ENCODE measurements around the gene MAP3K20.

DNA sequence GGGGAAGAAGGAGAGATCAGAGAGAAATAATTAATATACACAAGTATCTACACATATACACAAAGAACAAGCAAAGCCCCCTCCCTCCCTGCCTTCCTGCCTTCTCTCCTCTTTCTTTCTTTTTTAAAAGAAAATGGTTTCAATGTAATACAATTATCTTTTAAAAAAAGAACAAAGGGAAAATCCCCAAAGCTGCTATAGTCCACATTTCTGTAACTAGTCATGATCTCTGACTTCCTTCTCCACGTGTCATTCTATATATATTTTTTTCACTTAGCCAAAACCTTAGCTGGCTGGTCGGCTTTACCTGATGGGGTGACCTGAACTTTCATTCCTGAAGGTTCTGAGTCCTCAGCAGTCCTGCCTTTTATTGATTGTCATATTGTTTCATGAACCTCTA, 44.3 kb downstream of the MAP3K20 start:
- TF ChIP-seq, protein P1, sequence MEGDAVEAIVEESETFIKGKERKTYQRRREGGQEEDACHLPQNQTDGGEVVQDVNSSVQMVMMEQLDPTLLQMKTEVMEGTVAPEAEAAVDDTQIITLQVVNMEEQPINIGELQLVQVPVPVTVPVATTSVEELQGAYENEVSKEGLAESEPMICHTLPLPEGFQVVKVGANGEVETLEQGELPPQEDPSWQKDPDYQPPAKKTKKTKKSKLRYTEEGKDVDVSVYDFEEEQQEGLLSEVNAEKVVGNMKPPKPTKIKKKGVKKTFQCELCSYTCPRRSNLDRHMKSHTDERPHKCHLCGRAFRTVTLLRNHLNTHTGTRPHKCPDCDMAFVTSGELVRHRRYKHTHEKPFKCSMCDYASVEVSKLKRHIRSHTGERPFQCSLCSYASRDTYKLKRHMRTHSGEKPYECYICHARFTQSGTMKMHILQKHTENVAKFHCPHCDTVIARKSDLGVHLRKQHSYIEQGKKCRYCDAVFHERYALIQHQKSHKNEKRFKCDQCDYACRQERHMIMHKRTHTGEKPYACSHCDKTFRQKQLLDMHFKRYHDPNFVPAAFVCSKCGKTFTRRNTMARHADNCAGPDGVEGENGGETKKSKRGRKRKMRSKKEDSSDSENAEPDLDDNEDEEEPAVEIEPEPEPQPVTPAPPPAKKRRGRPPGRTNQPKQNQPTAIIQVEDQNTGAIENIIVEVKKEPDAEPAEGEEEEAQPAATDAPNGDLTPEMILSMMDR (IDR thresholded peaks at IDR 0.05): no peak
- TF ChIP-seq EZH2phosphoT487 (IDR thresholded peaks at IDR 0.05): no peak

All from neural progenitor cell (in vitro differentiated cells).